ENCODE measurements around the gene SLC15A4. TPM values are rescaled to one million over a fixed set of nuclear protein-coding genes. Genes with fewer than 3 reads are reported as not detected.

The SLC15A4 gene
- total RNA-seq, 1 donor from 2014 or later: 30.0 TPM

DNA sequence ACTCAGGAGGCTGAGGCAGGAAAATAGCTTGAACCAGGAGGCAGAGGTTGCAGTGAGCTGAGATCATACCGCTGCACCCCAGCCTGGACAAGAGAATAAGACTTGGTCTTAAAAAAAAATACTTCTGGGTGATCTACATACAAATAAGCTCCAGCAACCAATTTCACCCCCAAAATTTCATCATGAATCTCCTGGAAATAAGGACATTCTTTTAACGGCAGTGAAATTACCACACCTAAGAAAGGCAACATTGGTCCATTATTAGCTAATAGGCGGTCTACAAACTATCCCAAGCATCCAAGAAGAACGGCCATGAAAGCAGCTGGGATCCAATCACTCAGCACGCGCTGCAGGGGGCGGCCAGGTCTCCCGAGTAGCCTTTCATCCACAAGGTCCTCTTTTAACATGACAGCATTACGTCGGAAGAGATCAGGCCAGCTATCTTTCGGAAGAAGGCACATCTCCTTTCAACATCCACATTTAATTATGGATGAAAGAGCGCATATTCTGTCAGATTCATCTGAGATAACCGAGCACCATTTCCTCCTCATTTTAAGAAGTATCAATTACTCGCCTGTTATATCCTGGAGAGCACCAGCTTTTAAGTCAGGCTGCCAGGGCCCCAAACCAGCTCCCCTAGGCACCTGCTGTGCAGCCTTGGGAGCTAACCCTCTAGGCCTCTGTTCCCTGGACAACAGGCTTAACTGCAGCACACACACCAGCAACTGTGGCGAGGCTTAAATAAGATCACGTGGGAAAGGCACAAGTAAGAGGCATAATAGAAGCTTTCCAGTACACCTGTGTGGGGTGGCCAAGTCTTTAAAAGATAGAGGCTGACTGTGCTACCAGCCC is 4.2 kb downstream of the SLC15A4 start:
- Histone ChIP-seq H3K27me3 (ENCODE audit: low read depth) (no peaks in the 10 kb centered on the region), H3K4me3 (no peak overlapping the region), H3K9me3 (no peaks in the 10 kb centered on the region), H3K4me1 (peaks cover 58% of the 10 kb centered on the region), H3K27ac (no peak overlapping the region), H3K36me3 (peaks cover 1% of the 10 kb centered on the region)
- no peak for ATAC-seq
- TF ChIP-seq, protein P1, sequence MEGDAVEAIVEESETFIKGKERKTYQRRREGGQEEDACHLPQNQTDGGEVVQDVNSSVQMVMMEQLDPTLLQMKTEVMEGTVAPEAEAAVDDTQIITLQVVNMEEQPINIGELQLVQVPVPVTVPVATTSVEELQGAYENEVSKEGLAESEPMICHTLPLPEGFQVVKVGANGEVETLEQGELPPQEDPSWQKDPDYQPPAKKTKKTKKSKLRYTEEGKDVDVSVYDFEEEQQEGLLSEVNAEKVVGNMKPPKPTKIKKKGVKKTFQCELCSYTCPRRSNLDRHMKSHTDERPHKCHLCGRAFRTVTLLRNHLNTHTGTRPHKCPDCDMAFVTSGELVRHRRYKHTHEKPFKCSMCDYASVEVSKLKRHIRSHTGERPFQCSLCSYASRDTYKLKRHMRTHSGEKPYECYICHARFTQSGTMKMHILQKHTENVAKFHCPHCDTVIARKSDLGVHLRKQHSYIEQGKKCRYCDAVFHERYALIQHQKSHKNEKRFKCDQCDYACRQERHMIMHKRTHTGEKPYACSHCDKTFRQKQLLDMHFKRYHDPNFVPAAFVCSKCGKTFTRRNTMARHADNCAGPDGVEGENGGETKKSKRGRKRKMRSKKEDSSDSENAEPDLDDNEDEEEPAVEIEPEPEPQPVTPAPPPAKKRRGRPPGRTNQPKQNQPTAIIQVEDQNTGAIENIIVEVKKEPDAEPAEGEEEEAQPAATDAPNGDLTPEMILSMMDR (IDR thresholded peaks at IDR 0.05): no peak
- intact Hi-C loops (cut with DNase I): no loop called here
- DNase-seq: no peak

DNA sequence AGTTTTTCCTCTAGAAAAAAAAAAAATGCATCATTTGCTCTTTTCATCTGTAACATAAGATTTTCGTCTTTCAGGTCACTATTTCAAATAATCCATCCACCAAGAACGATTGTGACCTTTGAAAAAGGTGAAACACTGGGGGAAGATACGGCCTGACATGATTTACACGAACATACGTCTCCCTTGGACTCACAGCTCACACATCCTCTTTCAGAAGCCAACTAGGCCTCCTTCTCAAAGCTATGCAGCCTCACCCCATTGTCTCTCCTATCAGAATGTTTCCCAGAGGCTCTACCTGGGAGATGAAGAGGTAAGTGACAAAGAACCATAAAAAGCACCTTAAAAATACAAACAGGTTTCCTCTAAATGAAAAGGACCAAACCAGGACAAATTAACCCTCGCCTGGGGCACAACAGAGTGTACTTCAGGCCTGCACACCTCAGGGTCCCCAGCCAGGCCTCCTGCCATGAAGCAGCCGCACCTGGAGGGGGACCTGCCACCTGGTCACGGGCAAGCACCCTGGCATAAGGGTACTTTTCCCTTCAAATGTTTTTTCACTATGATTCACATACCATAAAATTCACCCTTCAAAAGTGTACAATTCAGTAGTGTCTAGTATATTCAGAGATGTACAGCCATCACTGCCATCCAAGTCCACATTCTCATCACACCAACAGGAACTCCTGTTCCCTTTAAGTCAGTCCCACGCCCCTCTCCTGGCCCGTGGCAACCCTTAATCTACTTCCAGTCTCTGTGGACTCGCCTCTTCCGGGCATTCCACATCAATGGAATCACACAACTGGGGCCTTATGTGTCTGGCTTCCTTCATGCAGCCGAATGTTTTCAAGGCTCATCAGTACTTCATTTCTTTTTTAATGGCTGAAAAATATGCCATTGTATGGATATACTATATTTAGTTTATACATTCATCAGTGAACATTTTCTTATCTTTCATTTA is 5.4 kb downstream of the SLC15A4 start:
- DNase-seq: no peak
- H3K4me1 ChIP-seq: peaks cover 56% of the 10 kb centered on the region
- H3K9me3 ChIP-seq: no peaks in the 10 kb centered on the region
- H3K27ac ChIP-seq: peak overlapping the region; percentile 32
- intact Hi-C loops (cut with DNase I): no loop called here
- H3K4me3 ChIP-seq: no peak overlapping the region
- no peaks in the 10 kb centered on the region for H3K27me3 ChIP-seq (ENCODE audit: low read depth)
- peak in 1 of 2 donors; percentile 52 for ATAC-seq
- TF ChIP-seq, protein P1 (IDR thresholded peaks at IDR 0.05): no peak
- H3K36me3 ChIP-seq: peaks cover 11% of the 10 kb centered on the region

DNA sequence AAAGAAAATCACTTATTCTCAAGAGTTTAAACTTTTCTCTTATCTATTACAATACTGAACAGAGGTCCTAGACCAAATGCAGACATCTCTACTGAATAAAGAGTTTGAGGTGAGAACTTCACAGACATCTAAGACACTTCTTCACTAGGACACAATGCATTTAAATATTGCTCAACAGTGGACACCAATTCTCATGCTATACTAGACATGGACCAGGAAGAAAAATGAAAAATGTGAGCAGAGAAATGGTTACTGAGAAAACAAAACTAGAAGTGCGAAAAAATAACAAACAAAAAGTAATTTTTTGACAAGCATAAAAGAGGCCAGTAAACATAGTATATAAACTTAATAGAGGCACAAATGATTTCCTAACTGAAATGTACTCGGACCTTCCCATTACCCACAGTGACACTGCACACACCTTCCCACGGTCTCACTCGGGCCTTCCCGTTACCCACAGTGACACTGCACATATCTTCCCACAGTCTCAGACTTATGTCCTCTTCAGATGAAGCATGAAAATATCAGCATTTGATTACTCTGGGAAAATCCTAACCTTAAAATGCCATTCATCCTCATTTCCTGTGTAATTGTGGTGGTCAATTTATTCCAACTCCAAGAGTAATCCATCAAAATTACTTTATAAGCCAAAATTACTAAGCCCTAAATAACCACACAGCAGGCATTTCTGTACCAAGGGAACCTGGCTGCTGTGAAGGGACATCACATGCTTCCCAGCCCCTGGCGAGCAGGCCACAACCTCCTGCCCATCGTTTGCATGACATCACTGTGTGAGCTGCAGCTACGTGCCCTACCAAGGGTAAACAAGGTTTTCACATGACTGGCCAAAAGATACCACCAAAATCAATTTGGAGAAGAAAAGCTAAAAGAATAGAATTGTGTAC is 6.4 kb downstream of the SLC15A4 start:
- ATAC-seq (peak; percentile 58 to 60), DNase-seq (peak; percentile 63)
- H3K27ac ChIP-seq: peak overlapping the region; percentile 32
- no peaks in the 10 kb centered on the region for H3K27me3 ChIP-seq (ENCODE audit: low read depth)
- H3K9me3 ChIP-seq: no peaks in the 10 kb centered on the region
- H3K4me3 ChIP-seq: no peak overlapping the region
- H3K4me1 ChIP-seq: peaks cover 49% of the 10 kb centered on the region
- TF ChIP-seq, protein P1 (IDR thresholded peaks at IDR 0.05): no peak
- peaks cover 21% of the 10 kb centered on the region for H3K36me3 ChIP-seq
- intact Hi-C loops (cut with DNase I): no loop called here

DNA sequence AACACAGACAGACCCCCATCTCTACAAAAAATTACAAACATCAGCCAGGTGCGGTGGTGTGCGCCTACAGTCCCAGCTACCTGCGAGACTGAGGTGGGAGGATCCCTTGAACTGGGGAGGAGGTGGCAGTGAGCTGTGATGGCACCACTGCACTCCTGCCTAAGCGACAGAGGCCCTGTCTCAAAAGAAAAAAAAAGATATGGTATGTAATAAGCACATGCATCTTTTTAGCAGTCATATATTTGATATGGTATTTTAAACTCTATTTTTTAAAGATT is 7.2 kb downstream of the SLC15A4 start:
- TF ChIP-seq, protein P1 (IDR thresholded peaks at IDR 0.05): no peak
- H3K27ac ChIP-seq: no peak overlapping the region
- no peak for DNase-seq
- no peak overlapping the region for H3K4me3 ChIP-seq
- no peaks in the 10 kb centered on the region for H3K27me3 ChIP-seq (ENCODE audit: low read depth)
- ATAC-seq: no peak
- peaks cover 22% of the 10 kb centered on the region for H3K36me3 ChIP-seq
- peaks cover 41% of the 10 kb centered on the region for H3K4me1 ChIP-seq
- intact Hi-C loops (cut with DNase I): no loop called here
- H3K9me3 ChIP-seq: no peaks in the 10 kb centered on the region
